ENCODE measurements around the gene SOHLH1. TPM values are rescaled to one million over a fixed set of nuclear protein-coding genes. Genes with fewer than 3 reads are reported as not detected.

The SOHLH1 gene
- total RNA-seq, 1 donor from 2014 or later = not detected

DNA sequence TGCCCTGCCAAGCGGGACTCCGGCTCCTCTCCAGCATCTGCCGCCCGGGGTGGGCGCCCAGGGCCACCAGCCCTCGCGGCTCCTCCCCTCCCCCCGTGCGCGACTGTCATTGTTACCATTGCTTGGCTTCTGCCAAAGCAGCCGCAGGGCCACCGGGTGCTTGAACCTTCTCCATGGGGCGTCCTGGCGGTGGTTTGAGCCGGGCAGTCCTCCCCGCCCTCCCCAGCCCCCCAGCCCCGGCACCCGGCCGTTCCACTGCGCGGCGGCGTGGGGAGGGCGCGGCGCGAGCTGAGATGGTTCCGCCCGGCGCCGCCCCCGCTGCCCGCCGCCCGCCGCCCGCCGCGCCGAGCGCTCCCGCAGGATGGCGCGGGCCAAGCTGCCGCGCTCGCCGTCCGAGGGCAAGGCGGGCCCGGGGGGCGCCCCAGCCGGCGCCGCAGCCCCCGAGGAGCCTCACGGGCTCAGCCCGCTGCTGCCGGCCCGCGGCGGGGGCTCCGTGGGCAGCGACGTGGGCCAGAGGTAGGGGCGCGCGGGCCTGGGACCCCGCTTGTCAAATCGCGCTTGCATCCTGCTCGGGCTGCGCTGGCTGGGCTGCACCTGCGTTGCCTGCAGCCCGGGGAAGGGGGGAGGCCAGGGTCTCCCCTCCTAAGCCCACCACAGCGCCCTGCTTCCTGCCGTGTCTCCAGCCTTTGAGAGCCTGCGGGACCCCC lies 37.1 kb upstream of the SOHLH1 start:
- Mint-ChIP-seq H3K9me3 (peaks cover 3% of the 10 kb centered on the region), H3K4me3 (no peak overlapping the region), H3K36me3 (ENCODE audit: low read depth) (no peaks in the 10 kb centered on the region), H3K4me1 (no peaks in the 10 kb centered on the region), H3K27me3 (peaks cover 8% of the 10 kb centered on the region), H3K27ac (no peak overlapping the region)
- DNase-seq = no peak
- ChIA-PET POLR2A (no interaction called here), CTCF (no interaction called here)
- no peak for ATAC-seq (ENCODE audit: low read depth)
- TF ChIP-seq, protein P1, sequence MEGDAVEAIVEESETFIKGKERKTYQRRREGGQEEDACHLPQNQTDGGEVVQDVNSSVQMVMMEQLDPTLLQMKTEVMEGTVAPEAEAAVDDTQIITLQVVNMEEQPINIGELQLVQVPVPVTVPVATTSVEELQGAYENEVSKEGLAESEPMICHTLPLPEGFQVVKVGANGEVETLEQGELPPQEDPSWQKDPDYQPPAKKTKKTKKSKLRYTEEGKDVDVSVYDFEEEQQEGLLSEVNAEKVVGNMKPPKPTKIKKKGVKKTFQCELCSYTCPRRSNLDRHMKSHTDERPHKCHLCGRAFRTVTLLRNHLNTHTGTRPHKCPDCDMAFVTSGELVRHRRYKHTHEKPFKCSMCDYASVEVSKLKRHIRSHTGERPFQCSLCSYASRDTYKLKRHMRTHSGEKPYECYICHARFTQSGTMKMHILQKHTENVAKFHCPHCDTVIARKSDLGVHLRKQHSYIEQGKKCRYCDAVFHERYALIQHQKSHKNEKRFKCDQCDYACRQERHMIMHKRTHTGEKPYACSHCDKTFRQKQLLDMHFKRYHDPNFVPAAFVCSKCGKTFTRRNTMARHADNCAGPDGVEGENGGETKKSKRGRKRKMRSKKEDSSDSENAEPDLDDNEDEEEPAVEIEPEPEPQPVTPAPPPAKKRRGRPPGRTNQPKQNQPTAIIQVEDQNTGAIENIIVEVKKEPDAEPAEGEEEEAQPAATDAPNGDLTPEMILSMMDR (IDR thresholded peaks at IDR 0.05) = no peak
- intact Hi-C loops (cut with micrococcal nuclease) = no loop called here

GRCh38 chr9:135734616-135735144 lies 35.4 kb upstream of the SOHLH1 start:
- no peak for ATAC-seq (ENCODE audit: low read depth)
- TF ChIP-seq, protein P1 (IDR thresholded peaks at IDR 0.05) = no peak
- intact Hi-C loops (cut with micrococcal nuclease) = no loop called here
- Mint-ChIP-seq H3K27ac (no peak overlapping the region), H3K36me3 (ENCODE audit: low read depth) (no peaks in the 10 kb centered on the region), H3K27me3 (peaks cover 10% of the 10 kb centered on the region), H3K9me3 (peaks cover 7% of the 10 kb centered on the region), H3K4me3 (no peak overlapping the region), H3K4me1 (no peaks in the 10 kb centered on the region)
- POLR2A ChIA-PET = no interaction called here
- CTCF ChIA-PET = no interaction called here
- no peak for DNase-seq

DNA sequence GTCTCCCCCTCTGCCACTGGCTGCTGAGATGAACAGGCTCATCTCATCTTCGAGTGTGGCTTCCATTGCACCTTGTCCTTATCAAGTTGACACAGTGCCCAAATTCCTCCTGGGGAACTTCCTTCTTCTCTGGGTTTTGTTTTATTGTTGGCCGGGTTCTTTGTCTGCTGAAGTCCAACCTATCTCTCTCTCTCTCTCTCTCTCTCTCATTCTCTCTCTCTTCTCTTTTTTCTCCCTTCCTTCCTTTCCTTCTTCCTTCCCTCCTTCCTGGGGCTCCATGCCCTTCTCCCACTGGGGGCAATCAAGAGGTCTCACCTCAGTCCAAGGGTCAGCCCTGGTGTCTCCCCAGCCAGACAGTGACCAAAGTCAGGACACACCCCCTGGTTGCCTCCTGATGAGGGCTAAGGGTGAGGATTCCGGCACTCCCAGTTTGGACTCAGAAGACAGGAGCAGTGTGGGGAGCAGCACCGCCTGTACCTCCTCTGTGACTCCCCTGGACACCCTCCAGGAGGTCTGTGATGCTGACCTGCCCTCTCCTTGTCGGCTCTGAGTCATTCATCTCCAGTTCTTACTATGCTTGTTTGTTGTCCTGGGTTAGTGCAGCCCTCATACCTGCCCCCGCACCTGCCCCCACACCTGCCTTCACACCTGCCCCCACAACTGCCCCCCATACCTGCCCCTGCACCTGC lies 33.4 kb upstream of the SOHLH1 start:
- Mint-ChIP-seq H3K9me3 (peaks cover 7% of the 10 kb centered on the region), H3K4me1 (no peaks in the 10 kb centered on the region), H3K4me3 (no peak overlapping the region), H3K27me3 (peaks cover 9% of the 10 kb centered on the region), H3K27ac (no peak overlapping the region), H3K36me3 (ENCODE audit: low read depth) (no peaks in the 10 kb centered on the region)
- POLR2A ChIA-PET = no interaction called here
- TF ChIP-seq, protein P1 (IDR thresholded peaks at IDR 0.05) = no peak
- intact Hi-C loops (cut with micrococcal nuclease) = no loop called here
- DNase-seq (no peak), ATAC-seq (ENCODE audit: low read depth) (no peak)
- CTCF ChIA-PET = no interaction called here

GRCh38 chr9:135731454-135731853 lies 32.2 kb upstream of the SOHLH1 start:
- peaks cover 5% of the 10 kb centered on the region for H3K27me3 Mint-ChIP-seq
- intact Hi-C loops (cut with micrococcal nuclease) = no loop called here
- peaks cover 7% of the 10 kb centered on the region for H3K9me3 Mint-ChIP-seq
- POLR2A ChIA-PET = no interaction called here
- DNase-seq (no peak), ATAC-seq (ENCODE audit: low read depth) (no peak)
- no peak overlapping the region for H3K27ac Mint-ChIP-seq
- no peaks in the 10 kb centered on the region for H3K36me3 Mint-ChIP-seq (ENCODE audit: low read depth)
- H3K4me3 Mint-ChIP-seq = no peak overlapping the region
- CTCF ChIA-PET = no interaction called here
- H3K4me1 Mint-ChIP-seq = no peaks in the 10 kb centered on the region
- TF ChIP-seq, protein P1 (IDR thresholded peaks at IDR 0.05) = no peak

- ChIA-PET CTCF (no interaction called here), POLR2A (no interaction called here)
- Mint-ChIP-seq H3K4me1 (no peaks in the 10 kb centered on the region), H3K27me3 (peaks cover 8% of the 10 kb centered on the region), H3K36me3 (ENCODE audit: low read depth) (no peaks in the 10 kb centered on the region), H3K27ac (no peak overlapping the region), H3K4me3 (no peak overlapping the region), H3K9me3 (peaks cover 7% of the 10 kb centered on the region)
- ATAC-seq (ENCODE audit: low read depth) = no peak
- DNase-seq = no peak
- TF ChIP-seq, protein P1 (IDR thresholded peaks at IDR 0.05) = no peak
- intact Hi-C loops (cut with micrococcal nuclease) = no loop called here
These were observed 30.2 kb upstream of the SOHLH1 start for GRCh38 chr9:135729480-135729879.
